ENCODE measurements around the gene ICA1.

ICA1 gene

DNA sequence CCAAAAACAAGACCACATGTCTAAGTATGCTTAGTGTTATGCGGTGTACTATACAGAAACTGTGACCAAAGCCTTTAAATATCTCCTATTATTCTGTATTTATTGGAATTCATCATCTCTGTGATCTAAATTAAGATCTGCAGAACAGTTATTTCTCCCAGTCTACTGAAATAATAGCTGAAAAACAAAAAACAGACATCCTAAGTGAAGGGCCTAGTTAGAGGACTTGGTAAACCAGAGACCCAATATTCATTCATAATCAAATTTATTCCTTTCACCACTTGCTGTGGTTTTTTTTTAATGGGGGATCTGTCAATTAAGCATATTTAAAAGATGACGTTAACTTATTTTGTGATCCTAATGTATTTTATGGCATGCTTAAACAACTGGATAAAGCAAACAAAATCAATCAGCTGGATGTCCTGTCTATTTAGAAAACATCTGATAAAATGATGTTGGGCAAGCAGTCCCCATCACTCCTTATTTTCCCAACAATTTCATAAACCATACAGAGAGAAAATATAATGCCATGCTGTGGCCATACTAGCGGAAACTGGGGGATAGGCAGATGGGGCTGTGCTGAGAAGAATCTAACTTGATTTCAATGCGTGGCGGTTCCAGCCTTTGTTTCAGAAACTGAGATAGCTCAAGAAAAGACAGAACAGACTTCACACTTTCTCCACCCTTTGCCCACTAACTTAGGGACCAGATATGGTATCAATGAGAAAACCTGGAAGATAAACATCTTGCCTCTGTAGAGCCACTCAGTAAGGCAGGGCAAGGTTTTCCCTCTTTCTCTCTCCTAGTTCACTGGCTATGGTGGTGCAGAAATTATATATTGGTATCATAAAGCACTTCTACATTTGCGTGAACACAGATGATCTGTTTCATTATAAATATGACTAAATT, 32.9 kb downstream of the ICA1 start:
- no peak for DNase-seq (ENCODE audit: insufficient read length, low spot score)
- FAIRE-seq: no peak

DNA sequence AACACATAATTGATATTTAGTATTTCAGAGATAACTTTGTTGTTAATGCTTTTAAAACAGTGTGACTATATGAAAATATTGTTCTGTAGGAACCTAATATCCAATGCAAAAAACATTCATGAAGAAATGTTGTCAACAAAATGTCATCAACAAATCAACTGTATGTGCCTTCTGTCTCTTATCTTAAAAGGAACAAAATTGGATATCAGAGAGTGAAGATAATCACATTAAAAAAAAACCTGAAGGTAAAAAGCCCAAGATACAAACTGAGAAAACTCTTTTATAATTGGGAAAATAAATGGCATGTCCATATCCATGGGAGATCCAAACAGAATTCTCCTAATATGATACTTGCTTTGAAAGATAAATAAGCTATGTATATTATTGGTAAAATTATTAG, 33.9 kb downstream of the ICA1 start:
- no peak for DNase-seq (ENCODE audit: insufficient read length, low spot score)
- no peak for FAIRE-seq

DNA sequence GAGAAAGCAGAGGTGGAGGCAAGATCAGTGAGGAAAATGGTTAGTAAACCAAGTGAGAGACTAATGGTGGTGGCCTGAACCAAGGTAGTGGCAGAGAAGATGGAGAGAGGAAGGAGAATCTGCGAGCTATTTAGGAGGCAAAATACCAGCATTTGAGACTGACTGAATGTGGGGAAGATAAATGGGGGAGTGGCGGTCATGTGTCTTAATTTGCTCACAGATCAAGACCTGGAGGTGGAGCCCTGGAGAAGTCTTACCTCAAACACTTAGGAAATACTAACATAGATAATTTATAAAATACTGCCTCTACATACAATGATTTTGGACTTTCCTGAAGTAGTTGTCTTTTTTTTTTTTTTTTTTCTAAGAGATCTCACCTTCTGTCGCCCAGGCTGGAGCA, 34.7 kb downstream of the ICA1 start:
- FAIRE-seq: no peak
- DNase-seq (ENCODE audit: insufficient read length, low spot score): no peak

DNA sequence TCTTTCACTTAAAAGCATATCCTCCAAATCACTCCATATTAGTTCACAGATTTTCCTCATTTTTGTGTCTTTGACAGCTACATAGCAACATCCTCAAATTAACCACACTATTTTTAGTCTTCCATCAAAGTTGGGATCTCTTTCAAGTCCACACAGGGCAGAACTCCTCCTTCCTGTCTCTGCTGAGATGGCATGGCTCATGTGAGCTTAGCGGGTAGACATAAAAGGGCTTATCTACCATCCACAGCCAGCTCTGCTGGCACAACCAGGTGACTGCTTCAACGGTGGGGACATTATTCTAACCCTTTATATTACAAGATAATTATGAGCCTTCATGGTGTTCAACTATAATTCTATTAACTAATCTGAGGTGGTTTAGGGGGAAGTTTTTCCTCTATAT, 35.5 kb downstream of the ICA1 start:
- DNase-seq (ENCODE audit: insufficient read length, low spot score): no peak
- no peak for FAIRE-seq

DNA sequence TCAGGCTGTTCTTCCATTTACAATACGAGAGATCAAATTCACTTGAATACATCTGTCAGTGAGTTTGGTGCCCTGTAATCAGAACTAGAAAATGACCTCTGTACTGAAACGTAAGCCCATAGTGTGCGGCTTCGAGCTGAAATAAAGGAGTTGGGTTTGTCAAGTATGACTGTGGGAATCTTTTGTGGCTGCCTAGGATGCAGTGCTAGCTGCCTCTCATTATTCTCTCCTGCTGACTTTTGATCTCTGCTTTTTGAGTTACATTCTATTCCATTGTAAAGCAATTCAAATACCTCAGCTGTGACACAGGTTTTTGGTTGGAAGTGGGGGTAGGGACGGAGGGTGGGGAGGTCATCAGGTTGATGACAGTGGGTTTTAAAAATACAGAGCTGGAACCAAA, 40.4 kb downstream of the ICA1 start:
- DNase-seq (ENCODE audit: insufficient read length, low spot score): no peak
- FAIRE-seq: no peak

DNA sequence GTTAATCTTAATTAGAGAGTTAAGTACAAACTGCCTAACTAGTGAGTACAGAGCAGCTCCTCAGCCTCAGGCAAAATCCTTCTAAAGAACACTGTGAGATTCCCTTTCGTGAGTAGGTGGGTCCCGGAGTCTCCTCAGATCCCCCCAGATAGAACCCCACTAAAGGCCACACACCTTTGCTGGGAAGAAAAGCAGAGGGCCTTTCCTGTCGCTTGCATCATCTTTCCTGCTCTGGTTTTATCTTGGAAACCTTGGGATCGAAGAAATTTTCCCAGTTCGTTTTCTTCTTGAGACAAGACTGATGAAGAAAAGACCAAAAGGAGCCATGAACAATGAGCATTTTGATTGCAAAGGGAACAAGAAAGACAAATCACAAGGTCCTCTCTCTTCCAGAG, 40.9 kb downstream of the ICA1 start:
- DNase-seq (ENCODE audit: insufficient read length, low spot score) (no peak), FAIRE-seq (no peak)

DNA sequence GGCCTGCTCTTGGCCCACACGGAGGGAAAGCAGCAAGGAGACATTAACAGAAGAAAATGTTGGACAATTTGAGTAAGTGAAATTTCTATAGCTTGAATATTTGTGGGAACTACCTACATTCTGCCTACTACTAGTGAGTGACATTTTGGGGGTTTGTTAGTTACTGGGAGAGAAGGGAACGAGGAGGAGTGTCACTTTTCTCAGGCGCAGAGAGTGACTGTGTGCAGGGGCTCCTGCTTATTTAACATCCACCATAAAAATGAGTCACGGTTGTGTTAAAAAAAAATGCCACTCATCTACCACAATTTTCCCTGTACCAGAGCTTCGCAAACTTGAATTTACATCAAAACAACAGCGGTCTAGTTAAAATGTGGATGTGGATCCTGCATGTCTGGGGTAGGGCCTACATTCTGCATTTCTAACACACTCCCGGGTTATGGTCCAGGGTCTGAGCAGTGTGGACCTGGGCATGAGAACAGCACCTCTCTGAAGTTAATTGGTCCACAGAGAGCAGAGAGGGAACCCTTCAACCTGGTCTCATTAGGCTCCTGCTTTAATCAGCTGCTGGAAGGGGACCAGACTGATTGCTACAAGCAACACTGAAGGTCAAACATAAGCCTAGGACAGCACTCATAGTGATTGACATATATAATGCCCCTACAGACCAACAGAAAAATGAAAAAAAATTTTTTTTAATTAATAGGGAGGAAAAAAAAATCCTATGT, 41.4 kb downstream of the ICA1 start:
- no peak for FAIRE-seq
- DNase-seq (ENCODE audit: insufficient read length, low spot score): no peak

DNA sequence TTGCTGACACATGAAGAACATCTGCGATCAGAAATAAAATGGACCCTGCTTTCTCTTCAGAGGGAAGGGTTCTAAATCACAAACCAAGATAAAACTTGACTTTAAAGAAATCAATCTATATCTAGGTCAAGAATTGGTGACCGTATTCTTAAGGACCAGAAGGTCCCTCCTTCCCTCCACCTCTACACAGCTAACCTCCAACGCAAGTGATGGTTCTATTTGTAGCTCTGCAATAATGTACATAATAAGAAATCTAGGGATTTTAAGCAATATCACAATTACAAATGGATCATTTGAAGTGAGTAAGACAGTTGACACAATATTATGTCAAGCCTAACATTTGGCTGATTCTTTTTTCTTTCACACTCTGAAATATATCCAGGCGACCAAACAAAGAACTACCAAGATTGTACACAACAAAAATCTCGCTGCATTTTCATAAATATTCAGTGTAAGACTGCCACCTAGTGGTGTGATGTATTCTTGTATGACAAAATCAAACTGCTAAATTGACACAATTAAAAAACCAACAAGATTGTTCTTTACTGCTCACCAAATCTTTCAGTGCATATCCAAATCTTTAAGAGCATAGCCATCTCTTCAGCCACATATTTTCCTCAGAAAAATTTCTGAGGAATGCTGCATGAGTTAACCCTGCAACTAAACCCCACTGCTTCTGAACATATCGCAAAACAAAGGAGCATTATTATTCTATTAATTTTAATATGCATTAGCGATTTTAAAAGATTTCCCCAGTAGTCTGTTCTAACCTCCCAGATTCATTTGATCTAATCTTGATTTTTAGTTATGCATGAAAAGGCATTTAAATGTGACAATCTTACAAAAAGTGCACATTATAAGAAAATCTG, 44.5 kb downstream of the ICA1 start:
- DNase-seq (ENCODE audit: insufficient read length, low spot score) (peak; percentile 55), FAIRE-seq (peak; percentile 13)

DNA sequence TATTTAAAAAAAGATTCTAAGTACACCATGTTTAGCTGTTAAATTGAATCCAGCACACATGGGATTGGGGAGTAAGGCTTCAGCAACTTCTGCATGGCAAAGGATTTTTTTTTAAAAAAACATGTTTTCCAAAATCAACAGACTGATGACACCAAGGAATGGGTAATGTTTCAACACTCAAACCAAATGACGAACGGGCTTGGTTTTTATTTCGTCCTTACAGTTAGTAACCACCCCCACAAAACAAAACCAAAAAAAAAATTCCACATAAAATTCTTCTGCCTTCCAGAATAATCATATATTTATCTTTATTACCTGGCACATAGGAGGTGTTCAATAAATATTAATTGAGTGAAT, 45.7 kb downstream of the ICA1 start:
- DNase-seq (ENCODE audit: insufficient read length, low spot score): no peak
- FAIRE-seq: no peak

DNA sequence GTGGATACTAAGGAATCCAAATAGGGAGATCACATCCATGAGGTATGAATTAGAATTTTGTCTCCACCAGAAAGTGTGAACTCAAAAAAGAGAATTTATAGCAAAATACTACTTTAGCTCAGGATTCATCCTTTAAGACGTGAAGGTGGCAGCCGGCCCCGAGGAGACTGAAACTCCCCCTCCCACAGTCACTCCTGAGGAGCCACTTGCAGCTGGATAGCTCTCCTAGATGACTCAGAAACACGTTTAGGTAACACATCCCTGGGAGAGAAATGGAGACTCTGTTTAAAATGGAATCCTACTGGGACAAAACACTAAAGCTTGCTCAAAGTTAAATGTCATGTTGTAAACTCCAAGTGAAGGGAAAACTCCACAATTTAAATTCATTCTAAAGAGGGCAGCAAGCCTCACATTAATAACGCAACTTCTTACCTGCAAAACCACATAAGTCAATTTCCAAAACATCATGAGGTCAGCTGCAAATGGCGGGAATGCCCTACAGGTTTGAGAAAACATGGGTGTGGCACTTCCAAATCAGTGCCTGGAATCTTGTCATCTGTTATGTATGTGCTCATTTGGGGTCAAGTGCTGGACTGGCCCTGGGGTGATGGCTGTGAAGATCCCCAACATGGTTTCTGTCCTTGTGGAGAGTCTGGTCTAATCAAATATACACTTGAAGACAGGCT, 46.2 kb downstream of the ICA1 start:
- FAIRE-seq: no peak

DNA sequence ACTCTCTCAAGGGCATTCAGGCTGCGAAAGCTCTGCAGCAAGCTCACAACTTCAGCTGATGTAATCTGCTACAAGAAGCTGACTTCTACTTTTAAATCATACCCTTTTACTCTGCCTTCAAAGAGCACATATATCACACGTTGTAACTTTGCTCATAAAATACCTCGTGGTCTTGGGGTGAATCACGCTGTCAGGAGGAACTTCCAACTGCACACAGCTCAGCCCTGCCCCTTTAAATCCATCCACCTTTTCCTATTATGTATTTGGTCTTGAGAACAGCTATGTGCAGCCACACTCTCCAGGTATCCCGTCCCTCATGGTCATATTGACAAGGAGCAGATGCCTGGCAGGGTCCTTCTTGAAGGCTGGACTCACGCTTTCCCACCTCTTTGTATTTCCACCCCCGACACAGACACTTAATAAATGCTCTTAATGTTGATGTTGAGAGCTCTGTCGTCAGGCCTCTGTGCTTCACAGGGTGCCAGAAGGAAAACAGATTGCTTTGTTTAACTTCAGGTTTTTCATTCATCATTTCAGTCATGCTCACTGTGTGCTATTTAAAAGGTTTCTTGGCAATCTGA, 47.6 kb downstream of the ICA1 start:
- no peak for FAIRE-seq
- no peak for DNase-seq (ENCODE audit: insufficient read length, low spot score)

More for the DNA sequence above, 46.2 kb downstream of the ICA1 start:
- no peak for DNase-seq (ENCODE audit: insufficient read length, low spot score)

DNA sequence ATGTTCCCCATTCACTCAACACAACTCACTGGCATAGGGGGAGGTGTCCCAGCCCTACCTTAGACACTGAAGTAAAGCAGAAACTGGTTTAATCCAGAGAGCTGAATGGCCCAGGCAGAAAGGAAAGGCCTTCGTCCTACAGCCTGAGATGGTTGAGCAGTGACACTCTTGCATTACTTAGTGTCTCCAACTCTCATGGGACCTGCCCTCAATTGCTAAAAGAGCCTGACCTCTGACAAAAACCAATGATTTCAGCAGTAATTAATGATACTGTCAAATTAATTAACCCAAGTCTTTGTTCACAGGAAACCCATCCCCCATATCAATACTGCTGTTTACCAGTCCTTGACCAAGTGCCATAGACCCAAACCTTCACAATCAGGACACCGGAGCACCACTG, 48.6 kb downstream of the ICA1 start:
- FAIRE-seq (no peak), DNase-seq (ENCODE audit: insufficient read length, low spot score) (no peak)

DNA sequence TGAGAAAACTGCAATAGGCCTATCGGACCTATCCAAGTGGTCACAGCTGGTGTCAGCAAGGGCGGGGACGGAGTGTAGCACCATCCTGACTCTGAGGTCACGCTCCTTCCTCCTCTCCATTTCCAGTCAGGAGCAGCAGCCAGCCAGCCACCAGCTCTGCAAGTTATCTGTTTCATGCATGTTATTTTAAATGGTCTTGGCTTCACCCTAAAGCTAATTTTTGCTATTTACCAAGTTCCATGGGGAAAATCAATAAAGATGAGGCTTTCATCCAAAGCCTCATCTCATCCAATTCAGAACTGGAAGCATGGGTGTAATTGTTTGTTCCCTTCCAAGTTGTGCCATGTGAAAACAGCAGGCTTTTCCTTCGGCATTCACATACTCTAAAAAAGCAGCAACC, 49.3 kb downstream of the ICA1 start:
- DNase-seq (ENCODE audit: insufficient read length, low spot score): no peak
- FAIRE-seq: no peak

DNA sequence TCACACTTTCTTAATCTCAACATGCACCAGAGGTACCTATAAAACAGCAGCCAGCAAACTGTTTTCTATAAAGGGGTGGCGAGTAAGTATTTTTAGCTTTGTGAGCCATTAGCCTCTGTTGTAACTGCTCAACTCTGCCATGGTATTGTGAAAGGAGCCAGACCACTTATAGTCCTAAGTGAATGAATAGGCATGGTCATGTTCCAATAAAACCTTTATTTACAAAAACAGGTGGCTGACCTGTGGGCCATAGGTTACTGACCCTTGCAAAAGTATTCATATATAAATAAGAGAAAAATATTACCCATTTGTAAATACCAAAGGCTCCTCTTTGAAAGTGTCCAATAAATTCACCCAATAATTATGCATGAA, 50.3 kb downstream of the ICA1 start:
- DNase-seq (ENCODE audit: insufficient read length, low spot score) (no peak), FAIRE-seq (no peak)

DNA sequence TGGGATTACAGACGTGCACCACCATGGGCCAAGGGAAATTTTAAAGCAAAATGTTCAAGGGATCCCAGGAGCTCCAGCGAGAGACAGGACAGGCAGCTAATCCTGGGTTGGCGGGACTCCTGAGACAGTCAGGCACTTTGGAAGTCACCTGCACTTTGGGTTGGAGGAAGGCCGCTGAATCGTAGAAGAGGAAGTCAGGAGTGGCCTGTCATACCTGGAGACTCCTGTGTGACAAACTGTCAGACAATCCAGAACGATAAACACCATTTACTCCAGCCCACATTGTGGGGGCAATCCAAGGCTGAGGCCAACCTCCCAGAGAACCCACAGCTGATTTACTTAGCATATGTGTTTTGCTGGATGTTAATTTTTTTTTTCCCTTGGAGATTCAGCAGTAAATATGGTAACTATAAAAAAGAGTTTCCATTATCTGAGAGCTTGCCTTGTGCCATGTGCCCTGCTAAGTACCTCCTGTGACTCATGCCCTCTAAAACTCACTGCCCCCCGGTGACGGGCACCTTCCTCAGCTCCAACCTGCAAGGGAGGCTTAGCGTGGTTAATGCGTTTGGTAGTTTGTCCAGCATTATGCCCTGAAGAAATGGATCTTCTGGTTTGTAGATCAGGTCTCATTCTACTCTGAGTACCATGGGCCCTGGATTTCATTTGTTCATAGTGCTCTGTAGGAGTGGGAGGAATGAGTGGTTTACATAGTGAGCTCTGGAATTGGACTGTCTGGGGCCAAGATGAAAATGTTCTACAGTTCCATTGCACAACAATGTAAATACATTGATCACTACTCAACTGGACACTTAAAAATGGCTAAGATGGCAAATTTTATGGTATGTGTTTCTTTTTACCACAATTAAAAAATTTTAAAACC, 50.9 kb downstream of the ICA1 start:
- no peak for FAIRE-seq
- DNase-seq (ENCODE audit: insufficient read length, low spot score): no peak

DNA sequence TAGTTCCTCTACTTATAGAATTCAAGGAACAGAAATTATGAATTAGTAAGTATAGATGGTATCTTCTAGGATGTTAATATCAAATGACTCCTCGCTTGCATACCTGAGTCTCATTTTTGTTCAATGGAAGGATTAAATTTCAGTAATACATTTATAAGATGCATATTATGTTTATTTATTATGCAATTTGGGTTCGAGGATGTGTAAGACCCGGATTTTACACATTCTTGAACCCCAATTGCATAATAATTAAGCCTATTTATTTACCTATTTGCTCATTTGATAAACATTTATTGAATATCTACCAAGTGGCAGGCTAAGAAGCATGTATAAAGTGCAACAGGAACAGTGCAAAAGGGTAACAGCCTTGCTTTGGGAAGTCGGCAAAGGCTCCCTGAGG, 52.6 kb downstream of the ICA1 start:
- no peak for FAIRE-seq
- DNase-seq (ENCODE audit: insufficient read length, low spot score): no peak

DNA sequence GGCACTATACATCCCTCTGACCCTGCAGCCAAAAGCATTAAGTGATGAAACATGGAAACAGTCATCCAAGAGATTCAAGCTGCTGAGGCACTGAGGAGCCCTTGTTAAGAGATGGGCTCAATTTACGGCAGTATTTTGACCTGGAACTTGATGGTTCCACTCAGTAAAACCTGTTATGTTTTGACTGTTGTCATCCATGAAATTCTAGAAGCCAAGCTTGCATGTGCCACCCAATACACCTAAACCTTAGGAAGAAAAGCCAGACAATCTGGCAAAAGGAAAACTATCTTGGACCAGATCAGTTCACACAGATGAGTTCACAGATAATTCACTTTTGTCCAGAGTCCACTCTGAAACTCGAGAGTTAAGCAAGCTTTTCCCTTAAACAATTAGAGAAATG, 53.2 kb downstream of the ICA1 start:
- FAIRE-seq (no peak), DNase-seq (ENCODE audit: insufficient read length, low spot score) (no peak)

DNA sequence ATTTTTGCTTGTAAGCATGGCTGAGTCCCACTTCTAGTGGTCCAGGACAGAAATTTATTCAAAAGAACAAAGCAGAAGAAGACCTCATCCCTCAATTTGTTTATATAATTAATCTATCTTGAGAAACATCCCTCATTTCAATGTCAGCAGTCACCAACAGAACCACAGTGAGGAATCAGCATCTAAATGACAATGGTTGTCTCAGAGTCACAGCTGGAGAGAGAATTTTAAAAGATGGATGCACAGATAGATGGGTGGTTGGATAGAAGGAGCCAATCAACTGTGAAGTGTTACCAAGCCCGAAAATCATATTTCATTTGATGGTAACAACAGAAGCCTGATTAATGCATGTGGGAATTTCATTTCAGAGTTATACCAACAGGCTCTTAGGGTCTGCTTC, 55.0 kb downstream of the ICA1 start:
- DNase-seq (ENCODE audit: insufficient read length, low spot score) (no peak), FAIRE-seq (no peak)

DNA sequence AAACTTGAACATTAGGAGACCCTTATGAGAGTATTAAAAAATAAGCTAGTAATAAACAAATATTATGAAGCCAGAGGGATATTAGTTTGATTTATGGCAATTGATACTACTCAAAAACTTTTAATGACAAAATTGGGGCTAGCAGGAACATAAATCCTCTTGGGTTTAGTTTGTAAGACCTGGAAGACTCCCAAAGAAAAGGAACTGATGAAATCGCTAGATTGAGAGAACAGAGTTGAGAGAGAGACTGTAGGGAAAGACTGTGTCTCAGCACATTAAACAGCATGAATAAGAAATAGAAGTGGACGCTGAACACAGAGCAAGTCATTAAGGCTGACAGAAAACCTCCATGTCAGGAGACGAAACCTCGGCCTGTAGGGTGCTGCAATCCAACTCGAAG, 56.4 kb downstream of the ICA1 start:
- DNase-seq (ENCODE audit: insufficient read length, low spot score) (no peak), FAIRE-seq (no peak)

DNA sequence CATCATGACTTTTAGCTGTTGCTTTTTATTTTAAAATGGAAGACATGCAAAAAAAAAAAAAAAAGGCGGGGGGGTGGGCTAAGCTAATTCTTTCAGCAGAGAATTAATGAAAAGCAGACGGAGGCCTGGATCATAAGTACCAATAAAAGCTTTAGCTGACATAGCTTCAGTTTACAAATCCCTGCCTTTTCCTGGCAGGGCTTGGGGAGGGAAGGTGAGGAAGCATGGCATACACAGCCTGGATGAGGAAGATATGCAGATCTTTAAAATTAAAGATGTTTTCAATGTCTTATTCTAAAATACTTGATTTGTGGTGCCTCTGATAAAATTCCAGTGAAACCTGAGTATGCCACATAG, 57.0 kb downstream of the ICA1 start:
- no peak for FAIRE-seq

More for the DNA sequence above, 57.0 kb downstream of the ICA1 start:
- no peak for DNase-seq (ENCODE audit: insufficient read length, low spot score)
